GM18511 (cell line): ENCODE results near the gene RANBP3.

Experiments
- ATAC-seq: cut with Tn5 transposase; IDR thresholded peaks from one replicate; pipeline ENCODE4 v1.9.1; 2021; ENCODE audit warnings: mild to moderate bottlenecking, moderate library complexity; ENCODE audit not compliant: unreplicated experiment

RANBP3 gene

GRCh38 chr19:5932609-5933262 is 45.2 kb downstream of the RANBP3 start:
- ATAC-seq = no peak

- ATAC-seq = no peak
Observed at GRCh38 chr19:5932146-5932545, 45.8 kb downstream of the RANBP3 start.

- no peak for ATAC-seq
Observed at GRCh38 chr19:5931251-5931650, 46.7 kb downstream of the RANBP3 start.

GRCh38 chr19:5929625-5930024 is 48.3 kb downstream of the RANBP3 start:
- ATAC-seq = no peak

GRCh38 chr19:5929179-5929578 is 48.8 kb downstream of the RANBP3 start:
- ATAC-seq = no peak

- peak; percentile 66 for ATAC-seq
Observed at GRCh38 chr19:5927441-5927821, 50.5 kb downstream of the RANBP3 start.

- ATAC-seq = no peak
Observed at GRCh38 chr19:5926641-5927440, 51.1 kb downstream of the RANBP3 start.

GRCh38 chr19:5925830-5926427 is 52.0 kb downstream of the RANBP3 start:
- no peak for ATAC-seq

GRCh38 chr19:5923356-5923755 is 54.6 kb downstream of the RANBP3 start:
- no peak for ATAC-seq

GRCh38 chr19:5922161-5922545 is 55.8 kb downstream of the RANBP3 start:
- no peak for ATAC-seq

GRCh38 chr19:5921516-5922160 is 56.3 kb downstream of the RANBP3 start:
- ATAC-seq = no peak

GRCh38 chr19:5918463-5919079 is 59.4 kb downstream of the RANBP3 start:
- ATAC-seq = no peak

- no peak for ATAC-seq
Observed at GRCh38 chr19:5917431-5918107, 60.4 kb downstream of the RANBP3 start.

- no peak for ATAC-seq
Observed at GRCh38 chr19:5916181-5916708, 61.7 kb downstream of the RANBP3 start.

- no peak for ATAC-seq
Observed at GRCh38 chr19:5915782-5916165, 62.2 kb downstream of the RANBP3 start.

- no peak for ATAC-seq
Observed at GRCh38 chr19:5914946-5915781, 62.8 kb downstream of the RANBP3 start.

GRCh38 chr19:5914358-5914774 is 63.6 kb downstream of the RANBP3 start:
- ATAC-seq = no peak

GRCh38 chr19:5913739-5914357 is 64.1 kb downstream of the RANBP3 start, which contains the start of gene CAPS:
Gene CAPS, plus strand, starts transcription at chr19:5914254. Its CDS starts 153 bp downstream, at chr19:5914407.
- no peak for ATAC-seq

- ATAC-seq = no peak
Observed at GRCh38 chr19:5911366-5911765, 66.6 kb downstream of the RANBP3 start.
